GM19395 (cell line): Measurements from ENCODE around the gene B4GALNT3.

Source experiments
- ATAC-seq: cut with Tn5 transposase; IDR thresholded peaks from one replicate; pipeline ENCODE4 v1.9.1; 2021; ENCODE audit warnings: mild to moderate bottlenecking, moderate library complexity; ENCODE audit not compliant: unreplicated experiment

The B4GALNT3 gene

GRCh38 chr12:508145-508544 is 48.4 kb downstream of the B4GALNT3 start:
- no peak for ATAC-seq

- no peak for ATAC-seq
These were observed 49.1 kb downstream of the B4GALNT3 start for GRCh38 chr12:508795-509194.

GRCh38 chr12:509500-509899 is 49.8 kb downstream of the B4GALNT3 start:
- no peak for ATAC-seq

GRCh38 chr12:510071-510825 is 50.5 kb downstream of the B4GALNT3 start:
- ATAC-seq: no peak

GRCh38 chr12:512933-513332 is 53.2 kb downstream of the B4GALNT3 start:
- ATAC-seq: no peak

- ATAC-seq: no peak
These were observed 53.7 kb downstream of the B4GALNT3 start for GRCh38 chr12:513446-513845.

- no peak for ATAC-seq
These were observed 57.8 kb downstream of the B4GALNT3 start for GRCh38 chr12:517538-517937.

GRCh38 chr12:520119-520518 is 60.4 kb downstream of the B4GALNT3 start:
- no peak for ATAC-seq

GRCh38 chr12:522692-523378 is 63.1 kb downstream of the B4GALNT3 start:
- no peak for ATAC-seq

GRCh38 chr12:524167-524951 is 64.6 kb downstream of the B4GALNT3 start:
- no peak for ATAC-seq

- no peak for ATAC-seq
These were observed 66.3 kb downstream of the B4GALNT3 start for GRCh38 chr12:526089-526488.

- ATAC-seq: no peak
These were observed 67.5 kb downstream of the B4GALNT3 start for GRCh38 chr12:527241-527640.

GRCh38 chr12:527729-528128 is 68.0 kb downstream of the B4GALNT3 start:
- no peak for ATAC-seq

GRCh38 chr12:530308-530707 is 70.6 kb downstream of the B4GALNT3 start:
- ATAC-seq: no peak

GRCh38 chr12:530821-531220 is 71.1 kb downstream of the B4GALNT3 start:
- ATAC-seq: no peak

- no peak for ATAC-seq
These were observed 72.3 kb downstream of the B4GALNT3 start for GRCh38 chr12:531951-532585.

GRCh38 chr12:532908-533565 is 73.3 kb downstream of the B4GALNT3 start:
- ATAC-seq: no peak

- no peak for ATAC-seq
These were observed 74.0 kb downstream of the B4GALNT3 start for GRCh38 chr12:533718-534117.

GRCh38 chr12:534216-534615 is 74.5 kb downstream of the B4GALNT3 start:
- no peak for ATAC-seq

GRCh38 chr12:535396-535795 is 75.7 kb downstream of the B4GALNT3 start:
- no peak for ATAC-seq

- ATAC-seq: no peak
These were observed 77.1 kb downstream of the B4GALNT3 start for GRCh38 chr12:536751-537245.
